Left cardiac atrium (tissue), 4 donors: ENCODE data around the gene DDX24. TPM values are rescaled to one million over a fixed set of nuclear protein-coding genes. Genes with fewer than 3 reads are reported as not detected.
"Not testable (repeated sequence)": the region's sequence is repeated elsewhere in the genome, so short reads cannot be mapped to it uniquely, and the experiment has no call there.

Source experiments
- ATAC-seq, 2 donors: fragments of 200-7000 bp; cut with Tn5 transposase; one replicate each; pipeline ENCODE4 v1.9.1; 2020; ENCODE audit warnings: mild to moderate bottlenecking in 2 of 2, moderate library complexity in 2 of 2
- DNase-seq: peaks from one replicate; pipeline ENCODE4 v3.0.0-alpha.2; 2020
- intact Hi-C, 2 donors: fragments of 100-400 bp; cut with DNase I; formaldehyde crosslinking; loops; one replicate each; pipeline versions ENCODE4 v1.14.1 to v1.15.1; 2022 to 2023
- total RNA-seq, 2 donors: library from RNA; stranded (reverse); fragmentation: NEBNext Ultra II Directional; extraction: Animal tissue kit (Norgen Biotek cat#: 25700); gene quantifications; one replicate each; pipeline ENCODE4 v1.2.1, GENCODE V29; 2021
- donor health status: DM: no; HTN: yes; CAD: no.
- donor health status: DM: no; HTN: yes; CAD: no; lungs with severe emphysema.
- donor health status: DM: yes; HTN: yes; CAD: no.
- donor health status: Dilated cardiomyopathy.

The DDX24 gene
- total RNA-seq, 2 donors from 2014 or later = 166 to 253 TPM

- intact Hi-C loops = no loop called here
- no peak for ATAC-seq
- DNase-seq = no peak
These were observed 12.4 kb upstream of the DDX24 start for GRCh38 chr14:94093418-94093817.

GRCh38 chr14:94089479-94089878 lies 8.5 kb upstream of the DDX24 start:
- no peak for DNase-seq
- no peak for ATAC-seq
- intact Hi-C loops = no loop called here

DNA sequence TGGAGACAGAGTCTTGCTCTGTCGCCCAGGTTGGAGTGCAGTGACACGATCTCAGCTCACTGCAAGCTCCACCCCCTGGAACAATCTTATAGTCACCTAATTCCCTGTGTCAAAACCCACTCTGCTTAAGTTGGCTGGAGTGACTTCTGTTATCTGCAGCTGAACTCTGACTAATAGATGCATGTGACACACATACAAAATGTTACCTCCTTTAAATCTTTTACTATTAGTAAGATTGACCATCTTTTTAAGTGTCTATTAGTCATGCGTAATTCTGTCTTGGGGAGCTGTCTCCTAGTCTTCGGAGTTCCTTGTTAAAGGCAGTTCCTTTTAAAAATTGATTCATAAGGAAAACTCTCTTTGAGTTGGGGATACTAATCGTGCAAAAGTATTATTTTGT lies 7.5 kb upstream of the DDX24 start:
- intact Hi-C loops = no loop called here
- ATAC-seq = peak in 1 of 2 donors; percentile 16
- DNase-seq = no peak

DNA sequence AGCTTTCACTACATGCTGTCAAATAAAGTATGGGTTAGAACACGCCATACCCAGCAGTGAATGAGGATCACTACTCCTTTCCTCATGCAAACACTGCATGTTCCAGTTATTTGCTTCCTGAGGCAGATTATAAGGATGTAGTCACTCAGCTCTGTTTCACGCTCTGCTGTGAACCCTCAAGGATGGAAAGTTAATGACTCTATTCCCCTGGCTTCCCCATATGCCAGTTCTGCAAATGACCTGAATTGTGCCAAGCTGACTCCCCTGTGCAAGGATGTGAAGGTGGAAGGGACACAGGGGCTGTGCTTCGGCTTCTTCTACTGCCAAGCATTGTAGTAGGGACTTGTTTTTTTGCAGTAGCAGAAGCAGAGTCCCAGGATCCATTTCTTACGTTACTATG lies 6.9 kb upstream of the DDX24 start:
- intact Hi-C loops = no loop called here
- ATAC-seq = no peak
- no peak for DNase-seq

DNA sequence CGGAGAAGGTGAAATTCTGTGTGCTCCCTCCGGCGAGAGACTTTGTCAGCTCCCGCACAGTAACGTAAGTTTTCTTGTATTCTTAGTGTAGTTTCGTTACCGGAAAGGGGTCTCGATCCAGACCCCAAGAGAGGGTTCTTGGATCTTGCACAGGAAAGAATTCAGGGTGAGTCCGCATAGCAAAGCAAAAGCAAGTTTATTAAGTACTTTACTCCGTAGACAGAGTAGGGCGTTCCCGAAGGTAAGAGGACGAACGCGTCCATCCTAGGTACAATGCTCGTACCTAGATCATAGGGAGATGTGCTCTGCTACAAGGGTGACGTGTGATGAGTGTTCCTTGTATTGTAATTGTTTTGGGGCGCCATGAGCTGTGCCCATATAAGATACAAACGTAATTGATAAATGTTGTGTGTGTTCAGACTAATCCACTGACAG lies 401 bp upstream of the DDX24 start:
- peak; percentile 1 to 34 for ATAC-seq
- intact Hi-C loops = loop anchor here in 1 of 2 donors (2.0 kb wide), 1 partner anchor 47 kb away; the partner anchor contains the start of gene IFI27L2

GRCh38 chr14:94079891-94080620 lies 946 bp downstream of the DDX24 start:
- no peak for ATAC-seq
- no peak for DNase-seq
- intact Hi-C loops = loop anchor here in 1 of 2 donors (2.0 kb wide), 1 partner anchor 49 kb away; the partner anchor contains the start of gene IFI27L2

More for the DNA sequence above, 401 bp upstream of the DDX24 start:
- no peak for DNase-seq

DNA sequence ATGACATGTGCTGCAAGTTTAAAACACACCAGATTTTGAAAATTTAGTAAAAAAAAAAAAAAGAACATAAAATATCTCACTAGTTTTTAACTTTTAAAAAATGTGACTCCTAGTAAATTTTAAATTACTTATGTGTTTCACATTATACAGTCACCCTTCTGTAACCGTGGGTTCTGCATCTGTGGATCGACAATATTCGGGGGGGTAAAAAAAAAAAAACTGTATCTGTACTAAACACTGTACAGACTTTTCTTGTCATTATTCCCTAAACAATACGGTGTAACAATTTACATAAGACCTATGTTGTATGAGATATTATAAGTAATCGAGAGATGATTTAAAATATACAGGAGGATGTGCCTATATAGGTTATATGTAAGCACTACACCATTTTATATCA lies 3.2 kb downstream of the DDX24 start:
- ATAC-seq (no peak), DNase-seq (no peak)
- intact Hi-C loops = no loop called here

- intact Hi-C loops = no loop called here
- DNase-seq = no peak
- no peak for ATAC-seq
These were observed 3.7 kb downstream of the DDX24 start for GRCh38 chr14:94077111-94077821.

DNA sequence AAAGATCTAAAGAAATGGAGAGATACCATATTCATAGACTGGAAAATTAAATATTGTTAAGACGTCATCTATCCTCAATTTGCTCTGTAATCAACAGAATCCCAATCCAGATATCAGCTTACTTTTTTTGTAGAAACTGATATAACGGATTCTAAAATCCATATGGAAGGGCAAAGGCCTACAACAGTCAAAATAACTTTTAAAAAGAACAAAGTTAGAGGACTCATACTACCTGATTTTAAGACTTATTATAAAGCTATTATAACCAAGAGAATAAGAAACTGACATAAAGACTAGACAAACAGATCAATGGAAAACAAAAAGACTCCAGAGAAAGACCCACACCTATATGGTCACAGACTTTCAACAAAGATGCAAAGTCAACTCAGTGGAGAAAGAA lies 6.0 kb downstream of the DDX24 start:
- intact Hi-C loops = no loop called here
- DNase-seq (no peak), ATAC-seq (no peak)

GRCh38 chr14:94074534-94074933 lies 6.5 kb downstream of the DDX24 start:
- intact Hi-C loops = no loop called here
- DNase-seq (no peak), ATAC-seq (no peak)

- DNase-seq, ATAC-seq, intact Hi-C loops: not testable (repeated sequence)
These were observed 8.9 kb downstream of the DDX24 start for GRCh38 chr14:94072076-94072475.

DNA sequence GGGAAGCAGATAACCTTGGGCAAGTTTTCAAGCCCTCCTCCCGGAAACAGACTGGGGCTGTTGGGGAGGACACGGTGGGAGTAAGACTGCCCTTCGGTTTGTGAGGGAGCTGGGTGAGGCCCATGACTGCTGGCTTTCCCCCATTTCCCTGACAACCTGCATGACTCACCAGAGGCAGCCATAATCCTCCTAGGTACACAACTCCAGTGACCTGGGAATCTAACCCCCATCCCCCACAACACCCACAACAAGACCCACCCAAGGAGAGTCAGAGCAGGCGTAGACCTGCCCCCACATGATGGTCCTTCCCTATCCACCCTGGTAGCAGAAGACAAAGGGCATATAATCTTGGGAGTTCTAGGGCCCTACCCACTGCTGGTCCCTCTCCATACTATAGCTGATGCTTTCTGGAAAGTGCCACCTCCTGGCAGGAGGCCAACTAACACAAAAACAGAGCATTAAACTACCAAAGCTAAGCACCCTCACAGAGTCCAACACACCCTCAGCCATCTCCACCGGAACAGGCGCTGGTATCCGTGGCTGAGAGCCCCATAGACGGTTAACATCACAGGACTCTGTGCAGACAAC lies 14.8 kb downstream of the DDX24 start:
- no peak for DNase-seq
- ATAC-seq = peak; percentile 23 to 84
- intact Hi-C loops = no loop called here

DNA sequence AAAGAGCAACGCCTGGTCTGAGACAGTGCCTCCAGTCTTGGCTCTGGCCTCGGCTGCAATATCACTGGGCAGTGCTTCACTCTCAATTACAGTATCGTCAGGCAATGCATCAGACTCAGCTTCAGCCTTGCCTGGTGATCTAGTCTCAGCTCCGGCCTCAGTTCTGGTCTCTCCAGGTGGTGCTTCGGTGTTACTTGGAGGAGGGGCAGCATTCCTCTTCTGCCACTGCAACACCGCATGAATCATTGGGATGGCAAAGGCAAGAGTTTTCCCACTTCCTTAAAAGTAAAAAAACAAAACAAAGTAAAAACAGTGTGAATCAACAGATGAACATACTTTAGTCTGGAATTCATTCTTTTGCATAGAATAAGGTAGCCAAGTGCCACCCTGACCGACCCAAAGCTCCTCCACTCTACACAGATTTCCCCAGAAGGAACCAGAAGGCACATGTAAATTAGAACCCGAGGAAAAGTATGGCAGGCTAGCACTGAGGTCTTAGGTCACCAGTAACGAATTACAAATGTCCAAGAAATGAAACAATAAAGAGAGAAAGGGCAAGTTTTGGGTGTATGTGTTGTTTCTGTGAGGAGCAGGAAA lies 18.6 kb downstream of the DDX24 start:
- ATAC-seq (peak in 1 of 2 donors; percentile 48), DNase-seq (no peak)
- intact Hi-C loops = no loop called here

DNA sequence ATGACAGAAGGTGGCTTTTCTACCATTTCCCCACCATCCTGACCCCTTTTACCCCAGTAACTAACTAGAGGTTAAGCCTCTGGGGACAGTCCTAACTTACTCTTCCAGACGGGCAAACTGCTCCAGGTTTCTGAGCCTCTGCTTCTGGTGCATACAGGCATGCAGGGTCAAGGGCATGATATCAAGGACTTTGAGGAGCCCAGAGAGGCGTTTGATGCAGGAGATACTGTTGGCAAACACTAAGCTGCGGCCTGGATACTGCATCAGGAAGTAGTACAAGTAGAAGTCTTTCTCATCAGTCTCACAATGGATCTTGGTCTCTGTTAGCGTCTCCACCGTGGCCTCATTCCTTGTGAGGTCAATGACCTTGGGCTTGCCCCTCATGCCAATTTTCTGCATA lies 21.0 kb downstream of the DDX24 start:
- DNase-seq (no peak), ATAC-seq (no peak)
- intact Hi-C loops = no loop called here

- DNase-seq (no peak), ATAC-seq (no peak)
- intact Hi-C loops = no loop called here
These were observed 22.3 kb downstream of the DDX24 start for GRCh38 chr14:94058674-94059138.

GRCh38 chr14:94058128-94058673 lies 22.8 kb downstream of the DDX24 start:
- ATAC-seq (no peak), DNase-seq (no peak)
- intact Hi-C loops = no loop called here

GRCh38 chr14:94056579-94057308 lies 24.3 kb downstream of the DDX24 start:
- DNase-seq = no peak
- no peak for ATAC-seq
- intact Hi-C loops = no loop called here

DNA sequence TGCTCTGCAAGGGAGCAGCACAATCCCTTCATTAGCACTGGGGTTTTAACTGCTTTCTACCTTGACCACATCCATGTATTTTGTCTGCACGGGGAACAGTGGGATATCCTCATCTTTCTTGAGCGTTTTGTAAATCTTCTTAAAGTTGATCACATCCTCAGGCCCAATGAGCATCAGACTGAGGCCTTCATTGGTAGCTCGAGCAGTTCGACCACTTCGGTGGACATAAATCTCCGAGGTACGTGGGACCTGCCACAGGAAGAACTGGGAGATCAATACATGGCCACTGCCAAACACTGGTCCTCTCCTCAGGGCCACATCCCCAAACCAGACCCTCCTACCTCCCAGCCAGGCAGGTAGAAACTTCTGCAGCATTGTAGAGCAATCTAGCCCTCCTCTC lies 26.1 kb downstream of the DDX24 start:
- ATAC-seq = no peak
- intact Hi-C loops = no loop called here
- no peak for DNase-seq

DNA sequence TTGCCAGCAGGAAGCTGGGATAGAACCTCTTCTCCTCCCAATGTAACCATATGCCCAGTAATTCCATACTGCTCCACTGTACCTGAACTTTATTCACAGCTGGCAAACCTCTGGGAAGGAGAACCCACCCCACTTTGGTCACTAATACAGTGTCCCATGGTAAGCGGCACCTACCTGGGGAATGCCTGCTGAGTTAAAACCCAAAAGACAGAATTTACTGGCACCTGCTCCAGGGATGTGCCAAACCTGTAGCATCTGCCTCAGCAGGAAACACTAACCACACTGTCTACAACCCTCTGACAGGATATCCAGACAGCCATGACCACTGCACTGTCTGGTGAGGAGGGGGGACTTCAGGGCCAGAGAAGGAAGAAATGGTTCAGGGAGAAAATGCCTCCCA lies 26.6 kb downstream of the DDX24 start:
- intact Hi-C loops = no loop called here
- ATAC-seq = no peak
- no peak for DNase-seq
